ENCODE results near the gene SYVN1.

DNA sequence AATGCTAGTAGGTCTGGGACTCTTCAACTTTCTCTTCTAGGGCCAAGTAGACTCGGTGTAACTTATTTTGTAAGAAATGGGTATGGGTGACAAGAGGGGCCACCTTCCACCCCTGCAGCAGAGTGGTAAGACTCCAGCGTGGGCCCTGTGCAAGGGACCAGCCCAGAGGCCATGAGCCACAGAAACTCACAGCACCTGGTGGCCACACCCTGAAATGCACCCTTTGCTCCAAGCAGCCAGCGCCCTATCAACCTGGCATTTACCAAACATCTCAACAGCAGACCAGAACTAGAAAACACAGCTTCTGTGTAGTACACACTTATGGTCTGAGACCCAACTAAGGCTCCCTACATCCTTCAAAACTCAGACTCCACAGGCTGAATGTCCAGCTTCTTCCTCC, 56.2 kb downstream of the SYVN1 start:
- TF ChIP-seq HOXA7 (CRISPR knock-in tag; IDR thresholded peaks at IDR 0.05) (no peak), RAD21 (conservative IDR thresholded peaks at IDR 0.05 in 1 of 2, IDR thresholded peaks at IDR 0.05 in 1 of 2) (peak; percentile 41 to 48; a peak in 3 of 5 replicates), BHLHE40 (IDR thresholded peaks at IDR 0.05; ENCODE audit: low read depth, low read length) (no peak), MAZ (IDR thresholded peaks at IDR 0.05; ENCODE audit: borderline replicate concordance, low read depth, low read length) (no peak), POLR2A (IDR thresholded peaks at IDR 0.05; ENCODE audit: low read length) (no peak)
- TF ChIP-seq, protein P1, sequence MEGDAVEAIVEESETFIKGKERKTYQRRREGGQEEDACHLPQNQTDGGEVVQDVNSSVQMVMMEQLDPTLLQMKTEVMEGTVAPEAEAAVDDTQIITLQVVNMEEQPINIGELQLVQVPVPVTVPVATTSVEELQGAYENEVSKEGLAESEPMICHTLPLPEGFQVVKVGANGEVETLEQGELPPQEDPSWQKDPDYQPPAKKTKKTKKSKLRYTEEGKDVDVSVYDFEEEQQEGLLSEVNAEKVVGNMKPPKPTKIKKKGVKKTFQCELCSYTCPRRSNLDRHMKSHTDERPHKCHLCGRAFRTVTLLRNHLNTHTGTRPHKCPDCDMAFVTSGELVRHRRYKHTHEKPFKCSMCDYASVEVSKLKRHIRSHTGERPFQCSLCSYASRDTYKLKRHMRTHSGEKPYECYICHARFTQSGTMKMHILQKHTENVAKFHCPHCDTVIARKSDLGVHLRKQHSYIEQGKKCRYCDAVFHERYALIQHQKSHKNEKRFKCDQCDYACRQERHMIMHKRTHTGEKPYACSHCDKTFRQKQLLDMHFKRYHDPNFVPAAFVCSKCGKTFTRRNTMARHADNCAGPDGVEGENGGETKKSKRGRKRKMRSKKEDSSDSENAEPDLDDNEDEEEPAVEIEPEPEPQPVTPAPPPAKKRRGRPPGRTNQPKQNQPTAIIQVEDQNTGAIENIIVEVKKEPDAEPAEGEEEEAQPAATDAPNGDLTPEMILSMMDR (IDR thresholded peaks at IDR 0.05) = peak; percentile 47
- TF ChIP-seq, protein P2, sequence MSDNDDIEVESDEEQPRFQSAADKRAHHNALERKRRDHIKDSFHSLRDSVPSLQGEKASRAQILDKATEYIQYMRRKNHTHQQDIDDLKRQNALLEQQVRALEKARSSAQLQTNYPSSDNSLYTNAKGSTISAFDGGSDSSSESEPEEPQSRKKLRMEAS (IDR thresholded peaks at IDR 0.05) = no peak
- TF ChIP-seq, protein P3, sequence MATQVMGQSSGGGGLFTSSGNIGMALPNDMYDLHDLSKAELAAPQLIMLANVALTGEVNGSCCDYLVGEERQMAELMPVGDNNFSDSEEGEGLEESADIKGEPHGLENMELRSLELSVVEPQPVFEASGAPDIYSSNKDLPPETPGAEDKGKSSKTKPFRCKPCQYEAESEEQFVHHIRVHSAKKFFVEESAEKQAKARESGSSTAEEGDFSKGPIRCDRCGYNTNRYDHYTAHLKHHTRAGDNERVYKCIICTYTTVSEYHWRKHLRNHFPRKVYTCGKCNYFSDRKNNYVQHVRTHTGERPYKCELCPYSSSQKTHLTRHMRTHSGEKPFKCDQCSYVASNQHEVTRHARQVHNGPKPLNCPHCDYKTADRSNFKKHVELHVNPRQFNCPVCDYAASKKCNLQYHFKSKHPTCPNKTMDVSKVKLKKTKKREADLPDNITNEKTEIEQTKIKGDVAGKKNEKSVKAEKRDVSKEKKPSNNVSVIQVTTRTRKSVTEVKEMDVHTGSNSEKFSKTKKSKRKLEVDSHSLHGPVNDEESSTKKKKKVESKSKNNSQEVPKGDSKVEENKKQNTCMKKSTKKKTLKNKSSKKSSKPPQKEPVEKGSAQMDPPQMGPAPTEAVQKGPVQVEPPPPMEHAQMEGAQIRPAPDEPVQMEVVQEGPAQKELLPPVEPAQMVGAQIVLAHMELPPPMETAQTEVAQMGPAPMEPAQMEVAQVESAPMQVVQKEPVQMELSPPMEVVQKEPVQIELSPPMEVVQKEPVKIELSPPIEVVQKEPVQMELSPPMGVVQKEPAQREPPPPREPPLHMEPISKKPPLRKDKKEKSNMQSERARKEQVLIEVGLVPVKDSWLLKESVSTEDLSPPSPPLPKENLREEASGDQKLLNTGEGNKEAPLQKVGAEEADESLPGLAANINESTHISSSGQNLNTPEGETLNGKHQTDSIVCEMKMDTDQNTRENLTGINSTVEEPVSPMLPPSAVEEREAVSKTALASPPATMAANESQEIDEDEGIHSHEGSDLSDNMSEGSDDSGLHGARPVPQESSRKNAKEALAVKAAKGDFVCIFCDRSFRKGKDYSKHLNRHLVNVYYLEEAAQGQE (IDR thresholded peaks at IDR 0.05) = no peak
